ENCODE measurements around the gene MZF1. TPM values are rescaled to one million over a fixed set of nuclear protein-coding genes. Genes with fewer than 3 reads are reported as not detected.
"Not testable (repeated sequence)": the region's sequence is repeated elsewhere in the genome, so short reads cannot be mapped to it uniquely, and the experiment has no call there.

Gene MZF1
- total RNA-seq: 50.7 TPM
- long read RNA-seq, transcript MZF1-207 (1 exons, 2,683 nt): major isoform, 16 of 56 reads
- long read RNA-seq, partial matches to known transcripts: 23 of 56 reads
- long read RNA-seq, other reads (novel, unspliced or antisense): 15 of 56 reads

DNA sequence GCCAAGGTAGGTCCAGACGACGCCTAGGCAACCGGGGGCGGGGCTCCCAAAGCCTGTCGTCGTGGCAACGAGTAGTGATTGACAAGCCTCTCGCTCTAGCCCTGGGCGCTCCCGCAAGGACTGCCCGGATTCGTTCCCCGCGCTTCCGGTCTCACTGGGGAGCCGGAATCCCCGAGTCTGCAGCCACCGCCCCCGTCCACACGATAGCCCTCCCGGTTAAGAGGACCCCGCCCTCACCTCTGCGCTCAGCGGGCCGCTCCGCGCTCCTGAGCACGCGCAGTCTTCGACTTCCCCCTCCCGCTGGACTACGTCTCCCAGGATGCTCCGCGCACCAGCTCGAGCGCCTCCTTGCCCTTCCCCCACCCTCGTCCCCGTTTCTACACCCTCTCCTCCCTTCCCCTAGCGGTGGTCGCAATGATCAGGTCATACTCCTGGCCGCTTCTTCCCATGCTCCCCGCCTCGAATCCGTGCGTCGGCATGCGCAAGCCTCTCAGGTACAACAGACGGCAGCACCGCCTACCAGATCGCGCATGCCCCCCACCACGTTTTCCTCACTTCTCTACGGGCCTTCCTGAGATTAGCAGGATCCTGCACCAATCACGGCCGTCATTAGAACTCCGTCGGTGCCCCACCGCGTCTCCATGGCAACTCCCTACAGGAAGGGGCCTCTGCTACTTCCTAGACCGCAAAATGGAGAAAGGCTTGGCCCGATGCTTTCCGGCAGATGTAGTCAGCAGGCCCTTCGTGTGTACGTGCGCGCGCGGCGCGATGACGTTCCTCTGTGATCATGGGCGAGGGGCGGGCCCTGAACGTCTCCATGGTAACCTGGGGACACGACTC, at the start of gene MZF1:
TSS of gene MZF1 (minus strand) at position 518 of the 840 bp plus-strand sequence. CDS start 1,946 bp downstream, outside the sequence.
- intact Hi-C loops (cut with DNase I): no loop called here
- peak; percentile 100 for DNase-seq
- H3K36me3 ChIP-seq: peaks cover 27% of the 10 kb centered on the region
- peak within 1 kb of the TSS; percentile 97 for H3K27ac ChIP-seq
- peak; percentile 84 to 91 for ATAC-seq
- H3K4me3 ChIP-seq: peak within 1 kb of the TSS; percentile 72
- no peaks in the 10 kb centered on the region for H3K9me3 ChIP-seq
- H3K4me1 ChIP-seq: peaks cover 26% of the 10 kb centered on the region
- no peaks in the 10 kb centered on the region for H3K27me3 ChIP-seq (ENCODE audit: low read depth)
- TF ChIP-seq, protein P1, sequence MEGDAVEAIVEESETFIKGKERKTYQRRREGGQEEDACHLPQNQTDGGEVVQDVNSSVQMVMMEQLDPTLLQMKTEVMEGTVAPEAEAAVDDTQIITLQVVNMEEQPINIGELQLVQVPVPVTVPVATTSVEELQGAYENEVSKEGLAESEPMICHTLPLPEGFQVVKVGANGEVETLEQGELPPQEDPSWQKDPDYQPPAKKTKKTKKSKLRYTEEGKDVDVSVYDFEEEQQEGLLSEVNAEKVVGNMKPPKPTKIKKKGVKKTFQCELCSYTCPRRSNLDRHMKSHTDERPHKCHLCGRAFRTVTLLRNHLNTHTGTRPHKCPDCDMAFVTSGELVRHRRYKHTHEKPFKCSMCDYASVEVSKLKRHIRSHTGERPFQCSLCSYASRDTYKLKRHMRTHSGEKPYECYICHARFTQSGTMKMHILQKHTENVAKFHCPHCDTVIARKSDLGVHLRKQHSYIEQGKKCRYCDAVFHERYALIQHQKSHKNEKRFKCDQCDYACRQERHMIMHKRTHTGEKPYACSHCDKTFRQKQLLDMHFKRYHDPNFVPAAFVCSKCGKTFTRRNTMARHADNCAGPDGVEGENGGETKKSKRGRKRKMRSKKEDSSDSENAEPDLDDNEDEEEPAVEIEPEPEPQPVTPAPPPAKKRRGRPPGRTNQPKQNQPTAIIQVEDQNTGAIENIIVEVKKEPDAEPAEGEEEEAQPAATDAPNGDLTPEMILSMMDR (IDR thresholded peaks at IDR 0.05): no peak

DNA sequence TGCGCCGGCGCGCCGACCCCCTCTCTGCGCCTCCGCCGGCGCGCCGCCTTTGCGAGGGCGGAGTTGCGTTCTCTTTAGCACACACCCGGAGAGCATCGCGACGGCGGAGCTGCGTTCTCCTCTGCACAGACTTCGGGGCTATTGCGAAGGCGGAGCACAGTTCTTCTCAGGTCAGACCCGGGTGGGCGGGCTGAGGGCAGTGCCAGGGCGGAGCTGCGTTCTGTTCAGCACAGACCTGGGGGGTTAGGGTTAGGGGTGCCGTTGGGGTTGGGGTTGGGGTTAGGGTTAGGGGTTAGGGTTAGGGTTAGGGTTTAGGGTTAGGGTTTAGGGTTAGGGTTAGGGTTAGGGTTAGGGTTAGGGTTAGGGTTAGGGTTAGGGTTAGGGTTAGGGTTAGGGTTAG, 34.1 kb upstream of the MZF1 start:
- DNase-seq: not testable (repeated sequence)

GRCh38 chr19:58606251-58606896, 33.2 kb upstream of the MZF1 start:
- ATAC-seq; H3K4me1 ChIP-seq; H3K27me3 ChIP-seq (ENCODE audit: low read depth); H3K4me3 ChIP-seq; DNase-seq; H3K27ac ChIP-seq; intact Hi-C loops (cut with DNase I); H3K36me3 ChIP-seq; H3K9me3 ChIP-seq: not testable (repeated sequence)
- TF ChIP-seq, protein P1 (IDR thresholded peaks at IDR 0.05): peak; percentile 27

More for the DNA sequence above, 34.1 kb upstream of the MZF1 start:
- H3K9me3 ChIP-seq; H3K4me3 ChIP-seq; H3K4me1 ChIP-seq; H3K27me3 ChIP-seq (ENCODE audit: low read depth); H3K27ac ChIP-seq; H3K36me3 ChIP-seq; ATAC-seq; intact Hi-C loops (cut with DNase I): not testable (repeated sequence)

DNA sequence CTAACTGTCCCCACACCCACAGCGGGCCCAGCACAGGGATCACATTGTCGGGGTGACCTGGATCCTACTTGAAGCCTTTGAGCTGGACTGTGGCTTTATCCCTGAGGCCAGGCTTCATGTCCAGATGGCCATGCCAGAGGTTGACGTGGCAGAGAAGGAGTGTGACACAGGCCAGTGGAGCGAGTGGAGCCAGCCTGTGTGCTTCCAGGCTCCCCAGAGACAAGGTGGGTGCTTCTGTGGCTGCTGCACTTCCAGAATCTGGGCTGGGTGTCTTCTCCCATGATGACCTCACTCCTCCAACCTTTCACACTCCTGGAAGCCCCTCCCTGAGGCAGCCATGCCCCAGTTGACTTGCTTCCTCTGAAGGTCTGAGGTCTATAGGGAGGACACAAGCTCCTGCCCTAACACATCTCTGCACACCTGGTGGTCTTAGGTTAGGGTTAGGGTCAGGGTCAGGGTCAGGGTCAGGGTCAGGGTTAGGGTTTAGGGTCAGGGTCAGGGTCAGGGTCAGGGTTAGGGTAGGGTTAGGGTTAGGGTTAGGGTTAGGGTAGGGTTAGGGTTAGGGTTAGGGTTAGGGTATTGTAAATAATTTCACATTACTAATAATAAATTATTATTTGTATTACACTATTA, 13.1 kb upstream of the MZF1 start:
- Histone ChIP-seq H3K36me3 (peaks cover 33% of the 10 kb centered on the region), H3K27ac (no peak overlapping the region), H3K4me3 (no peak overlapping the region), H3K9me3 (no peaks in the 10 kb centered on the region), H3K4me1 (peaks cover 4% of the 10 kb centered on the region), H3K27me3 (ENCODE audit: low read depth) (no peaks in the 10 kb centered on the region)
- ATAC-seq (no peak), DNase-seq (no peak)
- TF ChIP-seq, protein P1 (IDR thresholded peaks at IDR 0.05): no peak
- intact Hi-C loops (cut with DNase I): no loop called here

- Histone ChIP-seq H3K27ac (no peak overlapping the region), H3K27me3 (ENCODE audit: low read depth) (no peaks in the 10 kb centered on the region), H3K36me3 (peaks cover 33% of the 10 kb centered on the region), H3K4me3 (no peak overlapping the region), H3K4me1 (peaks cover 8% of the 10 kb centered on the region), H3K9me3 (no peaks in the 10 kb centered on the region)
- intact Hi-C loops (cut with DNase I): no loop called here
- DNase-seq: no peak
- TF ChIP-seq, protein P1 (IDR thresholded peaks at IDR 0.05): no peak
- no peak for ATAC-seq
Observed at GRCh38 chr19:58585442-58586132, 12.5 kb upstream of the MZF1 start.

Data from lower lobe of right lung (tissue), 2 donors.